ENCODE measurements around the gene GNB1L.

DNA sequence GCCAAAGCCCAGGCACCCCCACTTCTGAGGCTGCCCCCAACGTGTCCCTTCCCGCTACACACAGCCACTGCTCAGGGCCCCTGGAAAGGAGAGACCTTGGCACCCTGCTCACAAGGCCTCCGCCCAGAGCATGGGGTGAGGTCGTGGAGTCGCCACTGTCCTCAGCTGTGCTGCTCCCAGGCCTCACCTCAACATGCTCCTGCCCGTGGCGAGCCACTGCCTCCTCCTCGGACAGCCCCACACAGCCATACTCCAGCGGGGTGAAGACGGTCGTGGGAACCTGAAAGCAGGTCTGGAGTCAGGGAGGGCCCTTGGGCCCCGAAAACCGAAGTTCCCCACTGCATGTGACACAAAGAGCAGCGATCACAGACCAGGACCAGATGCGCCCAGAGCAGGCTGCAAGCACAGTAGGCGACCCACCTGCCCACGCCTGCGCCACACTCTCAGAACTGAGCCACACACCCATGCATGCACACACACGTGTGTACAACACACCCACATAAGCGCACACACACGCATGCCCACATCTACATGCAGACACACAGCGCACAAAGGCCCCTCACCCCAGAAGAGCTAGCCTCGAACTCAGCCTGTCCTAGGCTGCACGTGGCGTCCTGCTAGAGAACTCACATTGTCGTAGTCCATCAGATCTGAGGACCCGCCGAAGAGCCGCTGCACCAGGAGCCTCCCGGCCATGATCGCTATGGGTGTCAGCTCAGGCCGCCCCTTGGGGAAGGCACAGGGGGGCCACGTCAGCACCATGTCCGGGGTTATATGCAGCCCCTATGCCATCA lies 25.5 kb upstream of the GNB1L start:
- TF ChIP-seq, protein P1, sequence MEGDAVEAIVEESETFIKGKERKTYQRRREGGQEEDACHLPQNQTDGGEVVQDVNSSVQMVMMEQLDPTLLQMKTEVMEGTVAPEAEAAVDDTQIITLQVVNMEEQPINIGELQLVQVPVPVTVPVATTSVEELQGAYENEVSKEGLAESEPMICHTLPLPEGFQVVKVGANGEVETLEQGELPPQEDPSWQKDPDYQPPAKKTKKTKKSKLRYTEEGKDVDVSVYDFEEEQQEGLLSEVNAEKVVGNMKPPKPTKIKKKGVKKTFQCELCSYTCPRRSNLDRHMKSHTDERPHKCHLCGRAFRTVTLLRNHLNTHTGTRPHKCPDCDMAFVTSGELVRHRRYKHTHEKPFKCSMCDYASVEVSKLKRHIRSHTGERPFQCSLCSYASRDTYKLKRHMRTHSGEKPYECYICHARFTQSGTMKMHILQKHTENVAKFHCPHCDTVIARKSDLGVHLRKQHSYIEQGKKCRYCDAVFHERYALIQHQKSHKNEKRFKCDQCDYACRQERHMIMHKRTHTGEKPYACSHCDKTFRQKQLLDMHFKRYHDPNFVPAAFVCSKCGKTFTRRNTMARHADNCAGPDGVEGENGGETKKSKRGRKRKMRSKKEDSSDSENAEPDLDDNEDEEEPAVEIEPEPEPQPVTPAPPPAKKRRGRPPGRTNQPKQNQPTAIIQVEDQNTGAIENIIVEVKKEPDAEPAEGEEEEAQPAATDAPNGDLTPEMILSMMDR (IDR thresholded peaks at IDR 0.05) = no peak
- no peak for TF ChIP-seq POLR2A (IDR thresholded peaks at IDR 0.05)
